GM21529 (cell line): ENCODE measurements around the gene EML4.
A peak's percentile ranks its signal among the peaks of the same experiment; 100 is the strongest.
"Not testable (repeated sequence)": the region's sequence is repeated elsewhere in the genome, so short reads cannot be mapped to it uniquely, and the experiment has no call there.

Source experiments
- ATAC-seq: cut with Tn5 transposase; IDR thresholded peaks from one replicate; pipeline ENCODE4 v1.9.1; 2021; ENCODE audit not compliant: unreplicated experiment

EML4 gene, protein sequence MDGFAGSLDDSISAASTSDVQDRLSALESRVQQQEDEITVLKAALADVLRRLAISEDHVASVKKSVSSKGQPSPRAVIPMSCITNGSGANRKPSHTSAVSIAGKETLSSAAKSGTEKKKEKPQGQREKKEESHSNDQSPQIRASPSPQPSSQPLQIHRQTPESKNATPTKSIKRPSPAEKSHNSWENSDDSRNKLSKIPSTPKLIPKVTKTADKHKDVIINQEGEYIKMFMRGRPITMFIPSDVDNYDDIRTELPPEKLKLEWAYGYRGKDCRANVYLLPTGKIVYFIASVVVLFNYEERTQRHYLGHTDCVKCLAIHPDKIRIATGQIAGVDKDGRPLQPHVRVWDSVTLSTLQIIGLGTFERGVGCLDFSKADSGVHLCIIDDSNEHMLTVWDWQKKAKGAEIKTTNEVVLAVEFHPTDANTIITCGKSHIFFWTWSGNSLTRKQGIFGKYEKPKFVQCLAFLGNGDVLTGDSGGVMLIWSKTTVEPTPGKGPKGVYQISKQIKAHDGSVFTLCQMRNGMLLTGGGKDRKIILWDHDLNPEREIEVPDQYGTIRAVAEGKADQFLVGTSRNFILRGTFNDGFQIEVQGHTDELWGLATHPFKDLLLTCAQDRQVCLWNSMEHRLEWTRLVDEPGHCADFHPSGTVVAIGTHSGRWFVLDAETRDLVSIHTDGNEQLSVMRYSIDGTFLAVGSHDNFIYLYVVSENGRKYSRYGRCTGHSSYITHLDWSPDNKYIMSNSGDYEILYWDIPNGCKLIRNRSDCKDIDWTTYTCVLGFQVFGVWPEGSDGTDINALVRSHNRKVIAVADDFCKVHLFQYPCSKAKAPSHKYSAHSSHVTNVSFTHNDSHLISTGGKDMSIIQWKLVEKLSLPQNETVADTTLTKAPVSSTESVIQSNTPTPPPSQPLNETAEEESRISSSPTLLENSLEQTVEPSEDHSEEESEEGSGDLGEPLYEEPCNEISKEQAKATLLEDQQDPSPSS

GRCh38 chr2:42169100-42169873 is at the start of gene EML4:
TSS of gene EML4 (plus strand) at chr2:42169353. CDS start at chr2:42169612, 259 bp downstream.
- peak; percentile 72 for ATAC-seq

DNA sequence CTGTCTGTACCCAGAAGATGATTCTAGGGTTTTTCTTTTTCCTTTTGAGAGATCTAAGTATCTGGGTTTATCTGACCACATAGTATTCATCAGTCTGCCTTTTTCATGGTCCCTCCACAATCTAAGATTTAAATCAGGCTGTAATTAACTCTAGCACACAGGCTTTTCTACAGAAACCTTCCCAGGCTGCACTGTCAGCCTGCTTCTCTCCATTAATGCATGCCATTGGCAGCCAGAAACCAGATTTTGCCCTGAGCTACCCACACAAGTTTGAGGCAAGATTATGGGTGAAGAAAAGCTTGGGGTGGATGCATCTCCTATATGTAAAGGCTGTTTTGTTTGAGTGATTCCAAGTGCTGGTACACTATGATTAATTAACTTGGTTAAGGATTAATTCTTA is 45.7 kb upstream of the EML4 start:
- ATAC-seq = no peak

- ATAC-seq = peak; percentile 67
Observed at GRCh38 chr2:42124011-42124785, 45.0 kb upstream of the EML4 start.

DNA sequence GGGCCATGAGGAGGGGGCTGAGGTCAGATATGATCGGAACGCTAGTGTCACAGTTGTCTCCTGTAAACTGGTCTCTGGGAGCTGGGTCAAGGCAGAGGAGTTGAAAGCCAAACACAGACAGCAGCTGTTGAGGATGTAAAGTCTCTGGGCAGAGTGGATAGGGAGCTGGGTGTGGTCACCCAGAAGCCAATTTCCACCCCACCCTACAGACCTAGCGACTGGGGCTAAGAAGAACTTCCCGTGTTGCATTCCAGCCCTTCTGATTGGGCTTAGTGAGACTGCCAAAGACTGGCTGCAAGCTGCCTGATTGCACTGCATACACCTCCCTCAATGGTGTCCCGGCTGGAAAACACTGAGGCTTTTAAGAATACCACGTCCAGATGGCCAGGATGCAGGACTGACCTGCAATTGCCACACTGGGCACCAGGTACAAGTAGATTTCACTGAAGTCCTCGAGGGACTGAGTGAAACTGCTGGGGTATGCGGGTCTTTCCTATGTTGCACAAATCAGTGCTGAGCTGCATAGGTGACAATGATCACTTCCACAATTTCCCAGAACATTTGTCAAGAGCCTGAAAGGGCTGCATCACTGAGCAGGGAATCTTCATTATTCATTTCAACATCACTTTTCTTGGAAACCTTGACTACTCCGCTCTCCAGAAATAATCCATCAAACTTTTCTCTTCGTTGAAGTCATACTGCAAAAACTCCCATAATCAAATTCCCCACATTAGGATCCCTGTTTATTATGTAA is 43.1 kb upstream of the EML4 start:
- ATAC-seq = no peak

DNA sequence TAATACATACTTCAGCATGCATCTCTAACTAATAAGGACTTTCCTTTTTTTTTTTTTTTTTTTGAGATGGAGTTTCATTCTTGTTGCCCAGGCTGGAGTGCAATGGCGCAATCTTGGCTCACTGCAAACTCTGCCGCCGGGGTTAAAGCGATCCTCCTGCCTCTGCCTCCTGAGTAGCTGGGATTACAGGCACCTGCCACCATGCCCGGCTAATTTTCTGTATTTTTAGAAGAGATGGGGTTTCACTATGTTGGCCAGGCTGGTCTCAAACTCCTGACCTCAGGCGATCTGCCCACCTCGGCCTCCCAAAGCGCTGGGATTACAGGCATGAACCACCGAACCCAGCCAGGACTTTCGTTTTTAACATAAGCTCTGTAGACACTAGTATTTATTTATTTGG is 42.3 kb upstream of the EML4 start:
- ATAC-seq = not testable (repeated sequence)

DNA sequence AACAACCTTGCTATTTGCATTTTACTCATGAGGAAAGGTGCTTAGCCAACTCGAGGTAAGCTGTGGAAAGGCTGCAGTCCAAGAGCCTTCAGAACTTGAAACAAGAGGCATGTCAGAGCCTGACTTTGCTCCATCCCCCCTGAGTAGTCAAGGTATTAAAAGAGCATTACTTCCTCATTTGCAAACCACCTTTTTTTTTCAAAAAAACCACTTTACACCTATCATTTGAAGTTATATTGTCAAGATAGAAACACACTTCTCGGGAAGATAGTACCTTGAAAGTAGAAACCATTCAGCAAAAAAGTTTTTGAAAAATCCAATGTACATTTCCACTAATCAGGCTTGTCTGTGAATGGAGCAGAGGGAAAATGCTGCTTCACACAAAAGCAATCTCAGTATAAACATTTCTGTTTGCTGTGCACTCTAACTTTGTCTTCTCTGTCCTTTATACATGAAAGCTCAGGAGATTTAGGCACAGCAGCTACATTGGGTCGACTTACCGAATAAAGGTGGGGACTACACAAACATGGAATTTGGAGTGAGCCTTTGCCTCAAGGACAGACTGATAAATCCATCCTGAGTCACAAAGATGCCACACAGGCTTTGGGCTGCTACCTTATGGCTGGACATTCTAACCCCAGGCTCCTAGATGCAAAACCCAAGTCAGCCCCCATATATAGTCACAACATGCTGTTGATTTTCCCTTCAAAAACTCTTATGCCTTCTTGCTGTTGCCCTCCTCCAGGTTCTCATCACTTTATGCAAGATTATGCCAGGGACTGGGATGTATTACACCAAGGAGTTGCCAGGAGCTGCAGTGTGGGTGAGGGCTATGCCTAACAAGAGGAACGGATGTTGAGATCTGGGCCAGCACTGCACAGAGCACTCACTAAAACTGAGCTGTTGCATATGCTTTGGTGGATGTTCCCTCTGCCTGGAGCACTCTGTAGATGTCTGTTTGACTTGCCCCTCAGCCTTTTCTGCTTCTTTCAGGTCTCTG is 41.4 kb upstream of the EML4 start:
- peak; percentile 53 for ATAC-seq

DNA sequence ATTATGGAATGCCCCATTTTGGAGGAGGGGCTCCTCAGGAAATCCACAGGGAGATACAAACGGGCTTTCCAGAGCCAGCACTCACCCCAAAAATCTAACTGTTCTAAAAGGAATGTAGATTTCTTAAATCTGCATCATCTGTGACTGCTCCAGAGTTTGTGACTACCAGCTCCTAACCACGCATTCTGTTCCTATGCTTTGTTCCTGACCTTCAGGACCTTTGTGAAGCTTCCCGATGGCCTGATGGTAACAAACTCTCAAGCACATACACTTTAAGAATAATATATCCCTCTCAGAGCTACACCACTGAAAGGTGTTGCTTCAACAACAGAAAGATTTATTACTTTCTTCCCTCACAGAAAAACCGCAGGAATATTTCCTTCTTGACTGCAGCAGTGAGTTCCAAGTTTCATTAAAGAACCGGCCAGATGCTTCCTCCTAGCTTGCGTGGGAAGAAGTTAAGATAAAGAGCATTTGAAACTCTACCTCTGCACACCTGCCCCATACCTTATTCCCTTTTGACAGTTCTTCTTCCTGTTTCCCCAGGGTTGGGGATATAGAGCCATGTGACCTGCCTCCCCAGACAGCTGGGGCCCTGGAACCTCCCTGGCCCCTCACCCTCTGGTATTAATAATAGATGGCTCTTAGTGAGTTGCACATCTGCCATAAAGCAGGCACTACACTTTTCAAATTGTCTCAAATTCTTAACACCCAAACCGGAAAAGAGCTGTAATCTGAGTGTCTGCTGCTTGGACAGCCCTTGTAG is 40.2 kb upstream of the EML4 start:
- ATAC-seq = peak; percentile 23

DNA sequence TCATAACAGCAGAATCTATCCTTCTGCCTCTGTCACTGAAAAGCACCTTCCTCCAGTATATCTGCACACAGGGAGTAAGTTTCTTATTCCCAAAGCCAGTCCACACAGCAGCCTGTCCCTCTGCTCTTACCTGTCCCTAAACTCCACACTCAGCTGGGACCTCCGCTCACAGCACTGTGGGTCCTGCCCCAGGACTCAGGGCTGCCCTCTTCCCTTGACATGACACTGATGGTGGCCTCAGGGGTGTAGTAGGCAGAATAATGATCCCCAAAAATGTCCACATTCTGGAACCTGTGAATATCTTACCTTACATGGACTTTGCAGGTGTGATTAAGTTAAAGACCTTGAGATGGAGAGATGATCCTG is 39.7 kb upstream of the EML4 start:
- no peak for ATAC-seq

GRCh38 chr2:42129947-42130346 is 39.2 kb upstream of the EML4 start:
- ATAC-seq = no peak

DNA sequence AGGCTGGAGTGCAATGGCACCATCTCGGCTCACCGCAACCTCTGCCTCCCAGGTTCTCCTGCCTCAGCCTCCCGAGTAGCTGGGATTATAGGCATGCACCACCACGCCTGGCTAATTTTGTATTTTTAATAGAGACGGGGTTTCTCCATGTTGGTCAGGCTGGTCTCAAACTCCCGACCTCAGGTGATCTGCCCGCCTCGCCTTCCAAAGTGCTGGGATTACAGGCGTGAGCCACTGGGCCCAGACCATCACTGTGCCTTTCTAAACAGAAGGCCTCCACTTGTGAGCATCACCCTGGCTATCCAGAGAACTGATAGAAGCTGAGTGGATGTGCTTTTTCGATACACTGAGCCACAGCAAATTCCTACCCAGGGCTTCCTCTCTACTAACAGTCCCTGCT is 38.3 kb upstream of the EML4 start:
- ATAC-seq = not testable (repeated sequence)

DNA sequence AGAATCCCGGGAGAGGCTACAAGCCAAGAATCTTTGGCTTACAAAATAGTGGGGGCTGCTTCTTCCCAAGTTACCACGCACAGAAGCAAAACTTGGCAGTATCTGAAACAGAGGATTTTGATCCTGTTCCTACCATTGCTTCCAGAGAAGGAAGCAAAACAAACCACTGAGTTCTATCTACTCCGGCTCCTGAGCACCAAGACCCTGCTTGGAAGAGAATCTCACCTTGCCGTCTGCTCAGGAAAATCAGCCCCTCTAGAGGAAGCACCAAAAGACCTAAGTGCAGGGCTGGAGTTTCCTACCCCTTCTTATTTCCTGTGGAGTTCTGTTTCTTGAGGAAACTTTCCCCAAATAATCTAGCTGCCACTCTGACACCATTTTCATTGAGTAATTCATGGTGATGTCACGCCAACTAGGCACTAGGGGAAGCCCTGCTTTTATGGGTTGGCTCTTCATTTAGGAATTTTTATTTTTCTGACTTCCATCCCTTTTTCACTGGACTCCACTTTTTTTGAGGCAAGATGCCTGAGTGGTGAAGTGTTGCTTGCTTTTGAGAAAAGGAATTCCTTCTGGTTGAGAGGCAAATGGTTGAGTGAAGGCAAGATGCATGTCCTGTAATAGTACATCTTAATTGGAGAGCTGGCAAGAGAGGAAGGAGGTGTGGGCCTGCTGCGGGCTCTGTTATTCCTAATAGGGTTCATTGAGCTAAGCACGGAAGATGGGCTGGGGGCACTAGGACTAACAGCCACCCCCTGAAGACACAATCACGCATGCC is 36.8 kb upstream of the EML4 start:
- ATAC-seq = peak; percentile 1

GRCh38 chr2:42132966-42133641 is 36.0 kb upstream of the EML4 start:
- ATAC-seq = peak; percentile 70

DNA sequence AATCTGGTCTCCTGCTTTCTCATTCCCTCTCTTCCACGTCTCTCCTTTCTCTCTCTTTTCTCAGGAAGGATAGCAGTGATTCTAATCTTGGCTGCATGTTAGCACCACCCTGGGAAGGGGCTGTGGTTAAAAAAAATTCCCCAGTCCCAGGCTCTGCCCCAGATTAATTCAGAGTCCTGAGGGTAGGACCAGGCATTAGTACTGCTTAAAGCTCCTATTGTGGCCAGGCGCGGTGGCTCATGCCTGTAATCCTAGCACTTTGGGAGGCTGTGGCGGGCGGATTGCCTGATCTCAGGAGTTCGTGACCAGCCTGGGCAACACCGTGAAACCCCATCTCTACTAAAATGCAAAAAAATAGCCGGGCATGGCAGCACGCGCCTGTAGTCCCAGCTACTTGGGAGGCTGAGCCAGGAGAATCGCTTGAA is 35.4 kb upstream of the EML4 start:
- ATAC-seq = no peak

GRCh38 chr2:42134401-42134932 is 34.7 kb upstream of the EML4 start:
- ATAC-seq = not testable (repeated sequence)

GRCh38 chr2:42135381-42136312 is 33.5 kb upstream of the EML4 start:
- no peak for ATAC-seq
